NCI-H2081 treated with DMSO at 0.1 percent for 48 hours (cell line): ENCODE results near the gene RNF157.
"Not testable (repeated sequence)": the region's sequence is repeated elsewhere in the genome, so short reads cannot be mapped to it uniquely, and the experiment has no call there.

Source experiments
- DNase-seq: peaks from one replicate; lab custom pipeline; 2025; lab: John Stamatoyannopoulos, UW

The RNF157 gene

GRCh38 chr17:76252967-76253766 lies 12.9 kb upstream of the RNF157 start:
- DNase-seq: not testable (repeated sequence)

- DNase-seq: no peak
Observed at GRCh38 chr17:76252040-76252954, 12.0 kb upstream of the RNF157 start.

GRCh38 chr17:76251478-76252039 lies 11.3 kb upstream of the RNF157 start:
- no peak for DNase-seq

DNA sequence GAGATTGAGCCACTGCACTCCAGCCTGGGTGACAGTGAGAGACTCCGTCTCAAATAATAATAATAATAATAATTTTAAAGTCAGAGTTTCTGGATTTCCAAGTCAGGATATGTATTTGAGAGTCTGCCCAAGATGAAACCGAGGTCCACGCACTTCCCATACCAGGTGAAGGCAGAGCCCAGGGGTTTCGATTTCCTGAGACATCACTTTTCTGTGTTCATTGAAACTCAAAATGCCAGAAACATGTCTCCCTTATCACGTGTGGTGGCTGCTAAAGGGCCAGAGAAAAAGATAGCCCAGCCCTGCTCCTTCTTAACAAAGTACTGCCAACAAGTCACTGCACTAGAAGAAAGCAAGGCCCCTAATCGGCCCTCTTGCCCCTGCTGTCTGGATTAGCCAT lies 9.8 kb upstream of the RNF157 start:
- no peak for DNase-seq

DNA sequence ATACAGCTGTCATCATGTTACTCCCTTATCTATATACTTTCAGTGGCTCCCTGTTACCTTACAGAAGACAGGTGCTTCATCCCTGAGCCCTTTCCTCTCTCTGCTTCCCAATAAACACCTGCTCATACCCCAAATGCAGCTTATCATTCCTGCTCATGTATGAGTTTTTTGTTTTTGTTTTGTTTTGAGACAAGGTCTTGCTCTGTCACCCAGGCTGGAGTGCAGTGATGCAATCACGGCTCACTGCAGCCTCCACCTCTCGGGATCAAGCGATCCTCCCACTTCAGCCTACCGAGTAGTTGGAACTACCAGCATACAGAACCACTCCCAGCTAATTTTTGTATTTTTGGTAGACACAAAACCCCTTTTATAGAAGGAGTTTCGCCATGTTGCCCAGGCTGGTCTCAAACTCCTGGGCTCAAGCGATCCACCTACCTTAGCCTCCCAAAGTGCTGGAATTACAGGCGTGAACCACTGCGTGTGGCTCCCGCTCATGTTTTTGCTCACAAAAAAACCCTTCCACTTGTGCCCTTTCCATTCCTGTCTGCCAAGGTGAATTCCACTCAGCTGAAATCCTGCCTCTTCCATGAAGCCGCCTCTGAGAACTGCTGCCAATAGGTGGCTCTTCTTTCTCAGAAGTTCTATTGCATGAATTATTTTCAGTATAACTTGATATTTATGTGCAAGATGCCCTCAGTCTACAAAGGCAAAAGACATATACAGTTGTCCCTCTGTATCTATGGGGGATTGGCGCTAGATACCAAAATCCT lies 7.9 kb upstream of the RNF157 start:
- no peak for DNase-seq

GRCh38 chr17:76247304-76247703 lies 7.0 kb upstream of the RNF157 start:
- no peak for DNase-seq

DNA sequence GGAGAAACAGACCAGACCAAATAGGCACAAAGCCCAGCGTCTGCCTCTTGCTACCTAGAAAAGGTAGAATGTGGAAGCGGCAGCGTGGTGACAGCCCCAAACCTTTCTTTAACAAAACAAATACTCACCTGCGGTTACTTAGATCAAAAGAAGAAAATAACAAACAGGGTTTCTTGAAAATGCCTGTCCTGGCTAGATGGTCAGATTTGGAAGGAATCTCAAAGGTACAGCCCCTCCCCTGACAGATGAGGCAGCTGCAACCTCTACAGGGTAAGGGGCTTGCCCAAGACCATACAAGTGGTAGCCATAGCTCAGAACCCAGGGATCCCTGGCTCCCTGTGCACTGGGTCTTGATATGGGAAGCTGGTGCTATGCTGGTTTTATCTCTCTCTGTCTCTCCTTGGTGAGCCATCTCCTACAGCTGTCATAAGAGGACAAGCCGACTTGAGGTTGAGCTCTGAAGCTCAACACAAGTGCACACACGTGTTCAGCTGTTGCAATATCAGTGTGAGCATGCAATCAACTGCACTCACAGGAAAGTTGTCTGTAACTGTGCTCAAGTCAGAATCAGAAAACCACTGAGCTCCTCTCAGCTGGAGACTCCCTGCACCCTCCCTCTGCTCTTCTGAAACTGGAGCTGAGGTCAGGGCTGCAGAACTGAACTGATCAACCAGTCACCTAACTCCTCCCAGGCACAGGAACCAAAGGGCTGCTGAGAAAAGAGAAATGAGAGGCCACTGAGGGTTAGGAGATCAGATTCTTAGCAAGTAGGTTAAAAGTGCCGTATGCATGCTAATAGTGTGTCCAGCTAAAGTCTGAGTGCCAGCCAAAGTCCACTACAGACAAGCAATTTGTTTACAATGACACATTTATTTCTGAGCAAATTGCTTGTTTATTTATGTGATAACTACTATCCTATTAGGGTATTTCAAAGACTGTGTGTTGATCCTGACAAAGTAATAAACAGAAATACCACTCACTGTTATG lies 6.1 kb upstream of the RNF157 start:
- no peak for DNase-seq

GRCh38 chr17:76244721-76245120 lies 4.4 kb upstream of the RNF157 start:
- not testable (repeated sequence) for DNase-seq

GRCh38 chr17:76243826-76244679 lies 3.8 kb upstream of the RNF157 start:
- DNase-seq: no peak

DNA sequence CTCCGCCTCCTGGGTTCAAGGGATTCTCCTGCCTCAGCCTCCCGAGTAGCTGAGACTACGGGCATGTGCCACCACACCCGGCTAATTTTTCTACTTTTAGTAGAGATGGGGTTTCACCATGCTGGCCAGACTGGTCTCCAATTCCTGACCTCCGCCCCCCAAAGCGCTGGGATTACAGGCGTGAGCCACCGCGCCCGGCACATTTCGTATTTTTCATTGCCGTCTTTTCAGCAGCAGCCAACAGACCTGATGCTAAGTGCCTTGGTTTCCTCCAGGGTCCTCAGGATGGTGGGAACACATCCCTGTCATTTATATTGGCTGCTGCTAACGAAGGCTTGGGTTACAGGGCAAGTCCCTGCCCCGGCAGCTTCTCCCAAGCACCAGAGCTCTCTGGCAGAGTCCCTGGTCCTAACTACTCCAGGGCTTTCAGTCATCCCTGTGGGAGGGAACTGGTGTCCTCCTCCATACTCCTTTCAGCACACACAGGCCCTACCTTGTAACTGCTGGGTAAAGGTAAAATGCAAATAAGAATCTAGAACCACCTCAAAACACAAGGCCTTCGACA lies 1.5 kb upstream of the RNF157 start:
- DNase-seq: no peak

GRCh38 chr17:76241204-76241538 lies 878 bp upstream of the RNF157 start:
- no peak for DNase-seq

DNA sequence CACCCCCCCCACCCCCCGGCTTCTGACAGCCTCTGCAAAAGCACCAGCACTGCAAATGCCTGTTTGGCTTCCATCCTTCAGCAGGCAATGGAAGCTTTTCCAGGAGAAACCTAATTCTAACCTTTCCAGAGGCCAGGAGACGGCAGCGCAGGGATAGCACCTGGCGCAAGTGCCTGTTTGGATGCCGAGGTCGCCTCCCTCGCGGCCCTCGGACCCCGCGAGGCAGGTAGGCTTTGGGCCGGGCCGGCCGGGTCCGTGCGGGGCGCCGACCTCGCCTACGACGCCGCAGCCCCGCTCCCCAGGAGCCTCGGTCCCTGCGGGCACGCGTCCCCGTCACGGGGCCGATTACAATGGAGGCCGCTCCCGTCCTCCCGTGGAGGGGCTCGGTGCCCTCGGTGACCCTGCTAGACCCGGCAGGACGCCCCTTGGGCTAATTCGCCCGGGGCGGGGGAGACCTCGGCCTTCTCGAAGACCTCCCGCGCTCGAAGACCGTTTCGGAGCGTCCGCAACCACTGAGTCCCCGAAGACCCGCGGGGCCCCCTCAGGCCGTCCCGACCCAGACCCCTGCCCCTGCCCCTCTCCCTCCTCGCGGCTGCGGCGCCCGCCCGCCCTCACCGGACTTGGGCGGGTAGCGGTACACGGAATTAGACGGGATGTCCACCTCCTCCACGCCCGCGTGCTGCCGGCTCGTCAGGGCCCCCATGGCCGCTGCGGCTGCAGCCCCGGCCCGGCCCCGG lies 587 bp downstream of the RNF157 start:
- no peak for DNase-seq

DNA sequence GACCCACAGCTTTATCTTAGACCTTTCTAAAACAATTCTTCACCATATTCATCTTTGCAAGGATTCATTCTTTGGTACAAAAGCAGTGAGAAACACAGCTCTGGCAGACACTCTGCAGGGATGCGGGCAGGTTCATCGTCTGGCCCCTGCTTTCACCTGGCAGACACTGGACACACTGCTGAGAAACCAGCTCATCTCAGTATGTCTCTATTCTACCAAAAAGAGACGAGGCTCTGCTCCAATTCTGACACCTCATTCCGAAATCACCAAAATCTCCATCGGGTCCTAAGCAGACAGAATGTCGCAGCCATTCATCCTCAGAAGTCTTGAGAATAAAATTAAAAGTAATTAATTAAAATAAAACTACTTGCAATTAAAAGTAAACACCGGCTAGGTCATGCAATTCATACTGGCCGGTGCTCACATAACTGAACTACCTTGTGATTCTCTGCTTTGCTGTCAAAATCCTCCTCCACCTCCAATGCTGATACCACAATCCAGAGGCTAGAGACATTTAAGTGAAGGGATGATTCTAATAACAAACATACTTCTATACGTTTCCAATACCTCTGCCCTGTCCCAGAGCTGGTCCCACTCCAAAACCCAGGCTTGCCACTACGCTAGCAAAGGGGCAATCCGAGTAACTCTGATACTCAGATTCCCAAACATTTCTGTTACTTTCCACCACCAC lies 1.3 kb downstream of the RNF157 start:
- no peak for DNase-seq

DNA sequence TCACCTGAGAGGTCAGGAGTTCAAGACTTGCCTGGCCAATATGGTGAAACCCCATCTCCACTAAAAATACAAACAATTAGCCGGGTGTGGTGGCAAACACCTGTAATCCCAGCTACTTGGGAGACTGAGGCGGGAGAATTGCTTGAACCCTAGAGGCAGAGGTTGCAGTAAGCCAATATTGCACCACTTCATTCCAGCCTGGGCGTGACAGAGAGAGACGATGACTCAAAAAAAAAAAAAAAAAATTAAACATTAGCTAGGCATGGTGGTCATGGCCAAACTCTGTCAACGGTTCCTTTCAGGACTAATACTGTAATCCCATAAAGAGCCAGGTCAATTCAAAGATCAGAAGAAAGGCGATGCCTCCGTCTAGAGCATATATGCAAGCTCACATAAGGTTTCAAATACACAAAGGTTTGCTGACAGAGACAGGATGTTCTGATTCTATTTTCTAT lies 2.4 kb downstream of the RNF157 start:
- no peak for DNase-seq

GRCh38 chr17:76236603-76237002 lies 3.7 kb downstream of the RNF157 start:
- no peak for DNase-seq

GRCh38 chr17:76235883-76236282 lies 4.4 kb downstream of the RNF157 start:
- no peak for DNase-seq

DNA sequence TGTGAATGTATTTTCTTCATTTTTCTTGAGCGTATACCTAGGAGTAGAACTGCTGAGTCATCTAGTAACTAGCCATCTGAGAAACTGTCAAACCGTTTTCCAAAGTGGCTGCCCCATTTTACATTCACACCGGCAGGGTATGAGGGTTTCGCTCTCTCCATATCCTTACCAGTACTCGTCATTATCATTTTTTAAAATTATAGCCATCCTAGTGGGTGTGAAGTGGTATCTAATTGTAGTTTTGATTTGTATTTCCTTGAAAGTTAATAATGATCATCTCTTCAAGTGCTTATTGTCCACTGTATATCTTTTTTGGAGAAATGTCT lies 6.0 kb downstream of the RNF157 start:
- DNase-seq: no peak

DNA sequence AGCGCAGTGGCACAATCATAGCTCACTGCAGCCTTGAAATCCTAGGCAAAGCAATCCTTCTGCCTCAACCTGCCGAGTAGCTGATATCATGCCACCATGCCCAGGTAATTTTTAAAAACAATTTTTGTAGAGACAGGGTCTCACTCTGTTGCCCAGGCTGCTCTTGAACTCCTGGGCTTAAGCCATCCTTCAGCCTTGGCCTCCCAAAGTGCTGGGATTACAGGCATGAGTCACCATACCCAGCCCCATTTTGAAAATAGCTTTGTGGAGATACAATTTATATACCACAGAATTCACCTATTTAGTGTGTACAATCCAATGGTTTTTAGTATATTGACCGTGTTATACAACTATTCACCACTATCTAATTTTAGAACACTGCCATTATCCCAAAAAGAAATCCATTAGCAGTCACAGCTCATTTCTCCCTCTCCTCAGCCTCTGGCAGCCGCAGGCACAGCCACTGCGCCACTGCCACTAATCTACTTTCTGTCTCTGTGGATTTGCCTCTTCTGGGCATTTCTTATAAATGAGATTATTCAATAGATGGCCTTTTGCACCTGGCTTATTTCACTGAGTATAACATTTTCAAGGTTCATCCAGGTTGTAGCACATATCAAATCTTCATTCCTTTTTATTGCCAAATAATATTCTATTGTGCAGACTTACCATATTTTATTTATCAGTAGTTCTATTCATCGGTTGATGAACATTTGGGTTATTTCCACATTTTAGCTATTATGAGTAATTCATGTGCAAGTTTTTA lies 6.5 kb downstream of the RNF157 start:
- no peak for DNase-seq
